Measurements from ENCODE around the gene PORCN. TPM values are rescaled to one million over a fixed set of nuclear protein-coding genes. Genes with fewer than 3 reads are reported as not detected.
"Not testable (repeated sequence)": the region's sequence is repeated elsewhere in the genome, so short reads cannot be mapped to it uniquely, and the experiment has no call there.

Gene PORCN
- total RNA-seq, 1 donor from 2014 or later, result 15.0 TPM

DNA sequence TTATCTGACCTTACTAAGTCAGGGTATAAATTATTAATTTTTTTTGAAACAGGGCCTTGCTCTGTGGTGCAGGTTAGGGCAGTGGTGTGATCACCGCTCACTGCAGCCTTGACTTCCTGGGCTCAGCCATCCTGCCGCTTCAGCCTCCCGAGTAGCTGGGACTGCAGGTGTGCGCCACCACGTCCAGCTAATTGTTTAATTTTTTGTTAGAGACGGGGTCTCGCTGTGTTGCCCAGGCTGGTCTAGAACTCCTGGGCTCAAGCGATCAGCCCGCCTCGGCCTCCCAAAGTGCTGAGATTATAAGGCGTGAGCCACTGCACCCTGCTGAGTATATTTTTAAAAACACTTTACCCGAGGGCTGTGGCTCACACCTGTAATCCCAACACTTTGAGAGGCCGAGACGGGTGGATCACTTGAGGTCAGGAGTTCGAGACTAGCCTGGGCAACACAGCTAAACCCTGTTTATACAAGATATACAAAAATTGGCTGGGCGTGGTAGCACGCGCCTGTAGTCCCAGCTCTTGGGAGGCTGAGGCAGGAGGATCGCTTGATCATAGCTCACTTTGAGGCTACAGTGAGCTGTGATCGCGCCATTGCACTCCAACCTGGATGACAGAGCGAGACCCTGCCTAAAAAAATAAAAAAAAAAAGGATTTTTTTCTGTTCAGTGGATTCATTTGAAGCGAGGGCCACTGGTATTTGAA lies 30.0 kb downstream of the PORCN start:
- DNase-seq (ENCODE audit: extremely low read depth, low read depth, low spot score), result no peak

DNA sequence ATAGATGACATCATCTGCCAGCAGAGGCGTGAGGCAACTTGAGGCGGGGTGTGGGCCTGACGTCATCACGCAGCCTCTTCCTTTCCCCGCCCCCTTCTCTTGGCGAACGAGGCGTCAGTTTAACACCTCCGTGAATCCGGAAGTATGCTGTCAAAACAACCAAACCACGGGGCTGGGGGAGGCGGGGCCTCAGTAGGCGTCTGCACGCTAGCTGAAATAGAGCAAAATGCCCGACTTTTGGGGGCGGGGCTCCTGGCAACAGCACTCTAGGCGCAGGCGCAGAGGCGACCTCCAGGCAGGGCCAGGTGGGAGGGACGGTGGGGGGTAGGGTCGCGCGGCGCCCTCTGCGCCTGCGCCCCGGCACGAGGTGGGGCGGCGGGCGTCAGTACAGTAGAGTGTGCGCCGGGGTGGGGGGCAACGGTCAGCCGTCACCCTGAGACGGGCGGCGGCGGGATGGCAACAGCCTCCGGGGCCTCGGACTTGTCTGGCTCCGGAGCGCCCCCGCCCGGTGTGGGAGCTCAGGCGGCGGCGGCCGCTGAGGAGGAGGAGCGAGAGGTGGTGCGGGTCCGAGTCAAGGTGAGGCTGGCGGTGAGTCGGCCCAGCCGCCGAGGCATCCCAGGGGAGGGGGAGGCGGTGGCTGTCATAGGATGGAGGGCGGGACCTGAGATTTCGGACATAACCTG lies 30.7 kb downstream of the PORCN start, which contains the start of gene TBC1D25:
TBC1D25 (plus strand) TSS at position 370 of the 683 bp plus-strand sequence; CDS start at position 454, 84 bp downstream.
- peak; percentile 73 for DNase-seq (ENCODE audit: extremely low read depth, low read depth, low spot score)

DNA sequence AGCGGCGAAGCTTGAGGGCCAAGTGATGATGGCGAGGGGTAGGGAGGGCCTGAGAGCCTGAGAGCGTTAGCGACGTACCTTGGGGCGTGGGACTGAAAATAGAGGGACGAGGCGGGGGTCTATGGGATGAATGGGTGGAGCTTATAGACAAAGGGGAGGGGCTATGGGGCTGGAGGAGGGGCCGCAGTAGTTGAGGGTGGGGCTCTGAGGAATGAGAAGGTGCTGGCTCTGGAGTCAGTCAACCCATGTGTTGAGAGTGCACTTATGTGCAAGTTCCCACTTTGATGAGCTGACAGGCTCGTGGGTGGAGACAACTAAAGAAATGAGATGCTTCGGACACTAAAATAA lies 31.2 kb downstream of the PORCN start:
- no peak for DNase-seq (ENCODE audit: extremely low read depth, low read depth, low spot score)

DNA sequence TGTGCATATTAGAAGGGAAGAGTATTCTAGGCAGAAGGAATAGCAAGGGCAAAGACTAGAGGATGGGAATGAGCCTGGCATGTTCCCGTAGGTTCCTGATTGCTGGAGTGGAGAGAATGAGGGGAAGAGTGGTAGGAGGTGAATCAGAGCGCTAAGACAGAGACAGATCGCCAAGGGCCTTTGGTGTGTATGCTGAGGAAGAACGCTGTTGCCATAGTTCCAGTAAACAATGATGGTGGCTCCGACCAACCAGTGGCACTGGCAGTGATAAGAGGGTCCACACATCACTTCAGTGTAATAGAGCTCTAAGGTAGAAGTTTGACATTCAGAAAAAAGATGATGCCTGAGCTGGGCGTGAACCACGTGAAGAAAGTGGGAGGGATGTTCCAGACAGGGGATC lies 31.7 kb downstream of the PORCN start:
- no peak for DNase-seq (ENCODE audit: extremely low read depth, low read depth, low spot score)

DNA sequence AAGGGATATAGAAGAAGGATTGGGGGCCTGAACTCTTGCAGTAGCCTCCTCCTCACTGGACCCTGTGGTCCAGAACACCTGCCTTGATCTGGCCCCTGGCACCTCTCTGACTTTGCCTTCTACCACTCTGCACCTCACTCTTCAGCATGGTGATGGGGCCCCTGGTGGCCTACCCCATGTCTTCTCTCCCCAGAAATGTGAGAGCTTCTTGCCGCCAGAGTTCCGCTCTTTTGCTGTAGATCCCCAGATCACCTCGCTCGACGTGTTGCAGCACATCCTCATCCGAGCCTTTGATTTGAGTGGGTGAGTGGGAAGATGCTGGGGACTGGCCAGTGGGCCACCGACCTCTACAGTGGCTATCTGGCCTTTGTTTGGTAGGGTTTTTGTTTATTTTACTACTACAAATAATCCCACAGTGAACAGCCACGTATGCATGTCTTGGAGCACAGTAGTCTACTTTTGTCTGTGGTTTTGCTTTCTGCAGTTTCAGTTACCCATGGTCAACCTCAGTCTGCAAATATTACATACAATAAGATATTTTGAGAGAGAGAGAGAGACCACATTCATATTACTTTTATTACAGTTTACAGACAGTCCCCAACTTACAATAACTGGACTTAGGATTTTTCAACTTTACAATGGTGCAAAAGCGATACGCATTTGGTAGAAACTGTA lies 32.5 kb downstream of the PORCN start:
- no peak for DNase-seq (ENCODE audit: extremely low read depth, low read depth, low spot score)

DNA sequence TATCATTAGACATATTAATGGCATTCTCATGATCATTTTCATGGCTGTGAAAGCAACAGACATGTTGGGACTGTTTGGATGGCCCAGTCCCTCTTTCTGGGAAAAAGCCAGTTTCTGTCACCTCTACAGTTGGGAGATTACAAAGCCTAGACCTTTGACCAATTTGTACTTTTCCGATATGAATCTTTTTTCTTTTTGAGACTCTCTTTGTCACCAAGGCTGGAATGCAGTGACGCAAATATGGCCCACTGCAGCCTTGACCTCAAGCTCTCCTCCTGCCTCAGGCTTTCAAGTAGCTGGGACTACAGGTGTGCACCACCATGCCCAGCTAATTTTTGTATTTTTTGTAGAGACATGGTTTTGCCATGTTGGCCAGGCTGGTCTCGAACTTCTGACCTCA lies 40.1 kb downstream of the PORCN start:
- no peak for DNase-seq (ENCODE audit: extremely low read depth, low read depth, low spot score)

DNA sequence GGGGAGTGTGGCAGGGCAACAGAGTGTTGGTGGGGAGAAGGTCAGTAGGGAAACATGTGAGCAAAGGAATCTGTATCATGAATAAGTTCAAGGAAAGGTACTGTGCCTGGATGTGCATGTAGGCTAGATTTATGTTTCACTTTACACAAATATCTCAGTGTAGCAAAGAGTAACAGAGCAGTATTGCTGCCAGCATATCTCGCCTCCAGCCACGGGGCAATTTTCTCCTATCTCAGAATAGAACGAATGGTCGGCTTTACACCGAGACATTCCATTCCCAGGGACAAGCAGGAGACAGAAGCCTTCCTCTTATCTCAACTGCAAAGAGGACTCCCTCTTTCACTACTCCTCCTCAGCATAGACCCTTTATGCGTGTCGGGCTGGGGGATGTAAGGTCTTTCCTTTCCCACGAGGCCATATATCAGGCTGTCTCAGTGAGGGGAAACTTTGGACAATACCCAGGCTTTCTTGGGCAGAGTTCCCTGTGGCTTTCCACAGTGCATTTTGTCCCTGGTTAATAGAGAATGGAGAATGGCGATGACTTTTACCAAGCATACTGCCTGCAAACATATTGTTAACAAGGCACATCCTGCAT lies 47.0 kb downstream of the PORCN start:
- not testable (repeated sequence) for DNase-seq (ENCODE audit: extremely low read depth, low read depth, low spot score)

DNA sequence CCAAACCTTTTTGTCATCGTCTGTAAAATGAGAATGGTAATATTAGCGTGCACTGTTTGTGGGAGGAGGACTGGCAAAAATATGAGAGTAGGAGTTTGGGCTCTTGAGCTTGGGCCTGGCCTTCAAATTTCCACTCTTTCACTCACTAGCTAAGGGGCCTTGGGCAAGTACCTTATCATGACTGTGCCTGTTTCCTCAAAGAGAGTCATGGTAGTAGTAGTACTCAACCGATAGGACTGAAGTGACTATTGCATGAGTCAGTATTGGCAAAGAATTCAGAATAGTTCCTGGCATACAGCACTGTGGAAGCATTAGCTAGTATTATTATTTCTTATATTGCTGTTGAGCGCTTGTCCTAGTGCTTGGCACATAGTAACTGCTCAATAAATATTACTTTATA lies 49.5 kb downstream of the PORCN start:
- DNase-seq (ENCODE audit: extremely low read depth, low read depth, low spot score), result no peak

DNA sequence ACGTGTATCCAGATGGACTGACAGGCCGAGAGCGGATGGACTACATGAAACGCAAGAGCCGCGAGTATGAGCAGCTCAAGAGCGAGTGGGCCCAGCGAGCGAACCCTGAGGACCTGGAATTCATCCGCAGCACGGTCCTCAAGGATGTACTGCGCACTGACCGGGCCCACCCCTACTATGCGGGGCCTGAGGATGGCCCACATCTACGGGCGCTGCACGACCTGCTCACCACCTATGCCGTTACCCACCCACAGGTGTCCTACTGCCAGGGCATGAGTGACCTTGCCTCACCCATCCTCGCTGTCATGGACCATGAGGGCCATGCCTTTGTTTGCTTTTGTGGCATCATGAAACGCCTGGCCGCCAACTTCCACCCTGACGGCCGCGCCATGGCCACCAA lies 50.8 kb downstream of the PORCN start:
- no peak for DNase-seq (ENCODE audit: extremely low read depth, low read depth, low spot score)

DNA sequence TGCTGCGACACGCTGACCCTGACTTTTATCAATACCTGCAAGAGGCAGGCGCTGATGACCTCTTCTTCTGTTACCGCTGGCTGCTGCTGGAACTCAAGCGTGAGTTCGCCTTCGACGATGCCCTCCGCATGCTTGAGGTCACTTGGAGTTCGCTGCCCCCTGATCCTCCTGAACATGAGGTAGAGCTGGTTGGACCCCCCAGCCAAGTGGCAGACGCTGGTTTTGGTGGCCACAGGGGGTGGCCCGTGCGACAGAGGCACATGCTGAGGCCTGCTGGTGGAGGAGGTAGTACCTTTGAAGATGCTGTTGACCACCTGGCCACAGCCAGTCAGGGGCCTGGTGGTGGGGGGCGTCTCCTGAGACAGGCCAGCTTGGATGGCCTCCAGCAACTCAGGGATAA lies 51.3 kb downstream of the PORCN start:
- no peak for DNase-seq (ENCODE audit: extremely low read depth, low read depth, low spot score)

DNA sequence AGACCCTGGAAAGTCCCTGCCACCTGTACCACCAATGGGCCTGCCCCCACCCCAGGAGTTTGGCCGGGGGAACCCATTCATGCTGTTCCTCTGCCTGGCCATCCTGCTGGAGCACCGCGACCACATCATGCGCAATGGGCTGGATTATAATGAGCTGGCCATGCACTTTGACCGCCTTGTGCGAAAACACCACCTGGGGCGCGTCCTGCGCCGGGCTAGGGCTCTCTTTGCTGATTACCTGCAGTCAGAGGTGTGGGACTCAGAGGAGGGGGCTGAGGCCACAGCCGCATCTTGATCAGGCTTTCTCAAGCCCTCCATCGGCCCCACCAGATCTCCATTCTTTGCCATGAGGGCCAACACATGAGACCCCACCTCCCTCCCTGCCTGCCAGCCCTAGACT lies 51.9 kb downstream of the PORCN start:
- DNase-seq (ENCODE audit: extremely low read depth, low read depth, low spot score), result no peak

DNA sequence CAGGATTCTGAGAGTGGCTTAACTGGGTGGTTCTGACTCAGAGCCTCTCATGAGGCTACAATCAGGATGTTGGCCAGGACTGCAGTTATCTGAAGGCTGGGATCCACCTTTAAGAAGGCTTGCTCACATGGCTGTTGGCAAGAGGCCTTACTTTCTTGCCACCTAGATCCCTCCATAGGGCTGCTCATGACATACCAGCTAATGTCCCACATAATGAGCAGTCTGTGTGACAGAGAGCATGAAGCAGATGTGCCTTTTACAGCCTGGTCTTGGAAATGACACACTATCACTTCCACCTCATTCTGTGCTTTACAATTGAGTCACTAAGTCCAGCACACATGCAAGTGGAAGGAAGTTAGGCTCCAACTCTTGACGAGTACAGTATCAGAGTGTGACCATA lies 61.2 kb downstream of the PORCN start:
- no peak for DNase-seq (ENCODE audit: extremely low read depth, low read depth, low spot score)

Other genes starting within 250 kb of the PORCN start
- gene SSX3, start 152.3 kb upstream of the PORCN start, total RNA-seq, result not detected in 2 replicates
- not detected in 2 replicates for gene SSX4, start 125.5 kb upstream of the PORCN start, total RNA-seq
- not detected in 2 replicates for gene SSX4B, start 97.0 kb upstream of the PORCN start, total RNA-seq
- gene SLC38A5, start 38.7 kb upstream of the PORCN start, total RNA-seq, result 2.6 and 8.3 TPM in 2 replicates
- gene FTSJ1, start 32.8 kb upstream of the PORCN start, total RNA-seq, result 55.6 and 77.5 TPM in 2 replicates
- 34.0 and 48.0 TPM in 2 replicates for gene EBP, start 12.8 kb downstream of the PORCN start, total RNA-seq
- 11.8 and 14.2 TPM in 2 replicates for gene TBC1D25, start 30.7 kb downstream of the PORCN start, total RNA-seq
- 261 and 308 TPM in 2 replicates for gene RBM3, start 65.5 kb downstream of the PORCN start, total RNA-seq
- gene WDR13, start 88.5 kb downstream of the PORCN start, total RNA-seq, result 82.0 and 104 TPM in 2 replicates
- gene WAS, start 174.8 kb downstream of the PORCN start, total RNA-seq, result 0.39 and 0.53 TPM in 2 replicates
- 4.4 and 10.0 TPM in 2 replicates for gene SUV39H1, start 187.7 kb downstream of the PORCN start, total RNA-seq